Liver (tissue), 9 donors: ENCODE results near the gene RPL26. TPM values are rescaled to one million over a fixed set of nuclear protein-coding genes. Genes with fewer than 3 reads are reported as not detected.

Experiments used
- DNase-seq: peaks from one replicate; pipeline ENCODE4 v3.0.0-alpha.2; 2017; ENCODE audit warnings: low spot score
- H3K27ac ChIP-seq, 2 donors: one replicate each; pipeline ENCODE4 v1.7.0; 2013; ENCODE audit warnings: inconsistent platforms in 2 of 2, low read length in 2 of 2, control low read depth in 1 of 2, low read depth in 1 of 2, mild to moderate bottlenecking in 1 of 2
- H3K27me3 ChIP-seq, 4 donors: one replicate each; pipeline versions ENCODE4 v1.6.1 to v1.7.0; 2013; ENCODE audit warnings: low read length in 3 of 4, inconsistent platforms in 1 of 4, mild to moderate bottlenecking in 1 of 4, moderate library complexity in 1 of 4; ENCODE audit not compliant: control insufficient read depth in 4 of 4, insufficient read depth in 4 of 4
- H3K36me3 ChIP-seq, 4 donors: one replicate each; pipeline versions ENCODE4 v1.6.1 to v1.7.0; 2013; ENCODE audit warnings: low read length in 3 of 4, mild to moderate bottlenecking in 3 of 4, low read depth in 1 of 4, moderate library complexity in 1 of 4; ENCODE audit not compliant: control insufficient read depth in 4 of 4, insufficient read depth in 3 of 4
- H3K4me1 ChIP-seq, 4 donors: one replicate each; pipeline versions ENCODE4 v1.6.1 to v1.7.0; 2013; ENCODE audit warnings: low read length in 3 of 4, mild to moderate bottlenecking in 3 of 4, moderate library complexity in 1 of 4; ENCODE audit not compliant: control insufficient read depth in 4 of 4, insufficient read depth in 4 of 4
- H3K4me3 ChIP-seq, 3 donors: one replicate each; pipeline versions ENCODE4 v1.6.1 to v1.7.0; 2013; ENCODE audit warnings: low read length in 3 of 3, control low read depth in 1 of 3, low read depth in 1 of 3, mild to moderate bottlenecking in 1 of 3
- H3K9ac ChIP-seq, 2 donors: one replicate each; pipeline ENCODE4 v1.7.0; 2013; ENCODE audit warnings: low read length in 2 of 2, mild to moderate bottlenecking in 2 of 2, moderate library complexity in 2 of 2, control low read depth in 1 of 2, low read depth in 1 of 2
- H3K9me3 ChIP-seq, 4 donors: one replicate each; pipeline versions ENCODE4 v1.6.1 to v1.7.0; 2013; ENCODE audit warnings: low read length in 3 of 4; ENCODE audit not compliant: control insufficient read depth in 4 of 4
- ATF3 ChIP-seq: IDR thresholded peaks from 2 replicates; pipeline ENCODE4 v1.6.1; 2016; ENCODE audit warnings: antibody characterized with exemption
- CTCF ChIP-seq: fragments of 150-350 bp; IDR thresholded peaks from 2 replicates; pipeline ENCODE4 v1.5.1; 2017; ENCODE audit warnings: improper control_type of control experiment, low read depth, low read length; ENCODE audit not compliant: missing input control
- EGR1 ChIP-seq, 2 donors: IDR thresholded peaks; 2 replicates each; pipeline ENCODE4 v1.6.1; 2016 to 2018; ENCODE audit warnings: antibody characterized with exemption in 2 of 2, low read depth in 2 of 2
- FOXA1 ChIP-seq: IDR thresholded peaks from 2 replicates; pipeline ENCODE4 v1.6.1; 2016; ENCODE audit warnings: antibody characterized with exemption
- GABPA ChIP-seq, 2 donors: IDR thresholded peaks in 1 of 2; conservative IDR thresholded peaks in 1 of 2; 2 replicates each; pipeline ENCODE4 v1.6.1; 2016; ENCODE audit warnings: antibody characterized with exemption in 2 of 2, mild to moderate bottlenecking in 1 of 2, moderate library complexity in 1 of 2
- HNF4A ChIP-seq, 2 donors: conservative IDR thresholded peaks; 2 replicates each; pipeline ENCODE4 v1.6.1; 2016; ENCODE audit warnings: antibody characterized with exemption in 2 of 2, mild to moderate bottlenecking in 2 of 2
- HNF4G ChIP-seq: IDR thresholded peaks from 2 replicates; pipeline ENCODE4 v1.6.1; 2016; ENCODE audit warnings: antibody characterized with exemption
- JUND ChIP-seq, 2 donors: IDR thresholded peaks; 2 replicates each; pipeline ENCODE4 v1.6.1; 2016; ENCODE audit warnings: antibody characterized with exemption in 2 of 2
- MAX ChIP-seq: IDR thresholded peaks from 2 replicates; pipeline ENCODE4 v1.6.1; 2016; ENCODE audit warnings: antibody characterized with exemption
- NR2F2 ChIP-seq: IDR thresholded peaks from 2 replicates; pipeline ENCODE4 v1.6.1; 2016; ENCODE audit warnings: antibody characterized with exemption
- RAD21 ChIP-seq, 2 donors: IDR thresholded peaks; 2 replicates each; pipeline ENCODE4 v1.6.1; 2016; ENCODE audit warnings: antibody characterized with exemption in 2 of 2, mild to moderate bottlenecking in 2 of 2
- REST ChIP-seq: IDR thresholded peaks from 2 replicates; pipeline ENCODE4 v1.6.1; 2016; ENCODE audit warnings: antibody characterized with exemption, mild to moderate bottlenecking
- RXRA ChIP-seq, 2 donors: IDR thresholded peaks; 2 replicates each; pipeline ENCODE4 v1.6.1; 2017 to 2018; ENCODE audit warnings: antibody characterized with exemption in 2 of 2, mild to moderate bottlenecking in 1 of 2
- SP1 ChIP-seq: IDR thresholded peaks from 2 replicates; pipeline ENCODE4 v1.6.1; 2018; ENCODE audit warnings: antibody characterized with exemption, mild to moderate bottlenecking
- TAF1 ChIP-seq: conservative IDR thresholded peaks from 2 replicates; pipeline ENCODE4 v1.6.1; 2016; ENCODE audit warnings: antibody characterized with exemption, mild to moderate bottlenecking
- YY1 ChIP-seq: IDR thresholded peaks from 2 replicates; pipeline ENCODE4 v1.6.1; 2016; ENCODE audit warnings: antibody characterized with exemption, mild to moderate bottlenecking
- ZBTB33 ChIP-seq: IDR thresholded peaks from 2 replicates; pipeline ENCODE4 v1.6.1; 2016; ENCODE audit warnings: antibody characterized with exemption
- WGBS: extraction: QIAGEN DNeasy Blood & Tissue Kit; methylation state at CpG from one replicate; pipeline ENCODE4 v1.1.7; 2013; 5-methylcytosine and 5-hydroxymethylcytosine counted together
- polyA plus RNA-seq, 2 donors: library from polyadenylated mRNA; stranded (reverse) in 1 of 2; unstranded in 1 of 2; fragments of 200-250 nt in 1 of 2; fragments of >200 nt in 1 of 2; fragmentation: Nextera tagmentation in 1 of 2; extraction: Ambion mirVana in 1 of 2; gene quantifications; one replicate each; pipeline versions ENCODE4 v1.2.1 to v1.2.3, GENCODE V29; 2013 to 2015
- total RNA-seq, 2 donors: library from RNA; depleted of rRNA; stranded (reverse); fragments of >200 nt; gene quantifications; one replicate each; pipeline ENCODE4 v1.2.3, GENCODE V29; 2014
- donor health status: healthy.
- donor health status: healthy.
- donor health status: healthy.
- donor health status: healthy.
- donor health status: healthy.

RPL26 gene
- total and polyA plus RNA-seq, 4 donors = 309 to 1,192 (median 1,053) TPM

- H3K4me3 ChIP-seq = no peak overlapping the region
- peaks cover 3 to 34% (median 29%) of the 10 kb centered on the region in 4 donors for H3K4me1 ChIP-seq
- no peak for DNase-seq
- TF ChIP-seq NR2F2 (no peak), ATF3 (peak; percentile 42), FOXA1 (no peak), MAX (peak; percentile 69), GABPA (IDR thresholded peaks at IDR 0.05 in 1 of 2, conservative IDR thresholded peaks at IDR 0.05 in 1 of 2) (no peak), RAD21 (IDR thresholded peaks at IDR 0.05) (peak; percentile 24 to 27), YY1 (peak; percentile 83), CTCF (no peak), JUND (IDR thresholded peaks at IDR 0.05) (peak; percentile 55 to 91), EGR1 (IDR thresholded peaks at IDR 0.05; ENCODE audit: low read depth in 2 of 2) (peak; percentile 56 to 86), RXRA (IDR thresholded peaks at IDR 0.05) (peak; percentile 22 to 76), ZBTB33 (peak; percentile 25), SP1 (peak; percentile 61), REST (peak; percentile 61), HNF4G (peak; percentile 49), HNF4A (conservative IDR thresholded peaks at IDR 0.05) (peak; percentile 86 to 95), TAF1 (no peak)
- H3K27ac ChIP-seq = peak overlapping the region; percentile 77 to 84
- 34% methylated on average over 7 of the region's 7 CpGs for WGBS
- H3K9ac ChIP-seq = peak overlapping the region in 1 of 2 donors; percentile 21
- H3K27me3 ChIP-seq = no peaks in the 10 kb centered on the region
- H3K36me3 ChIP-seq = no peaks in the 10 kb centered on the region
- no peaks in the 10 kb centered on the region for H3K9me3 ChIP-seq
Observed at GRCh38 chr17:8430966-8431365, 48.0 kb upstream of the RPL26 start.
